ENCODE measurements around the gene NASP. TPM values are rescaled to one million over a fixed set of nuclear protein-coding genes. Genes with fewer than 3 reads are reported as not detected.

Gene NASP
- total and polyA plus RNA-seq, 2 of the 13 experiments (the other 11 are each of a cell fraction or from before 2014, with no cell fraction given): 132 to 256 TPM

DNA sequence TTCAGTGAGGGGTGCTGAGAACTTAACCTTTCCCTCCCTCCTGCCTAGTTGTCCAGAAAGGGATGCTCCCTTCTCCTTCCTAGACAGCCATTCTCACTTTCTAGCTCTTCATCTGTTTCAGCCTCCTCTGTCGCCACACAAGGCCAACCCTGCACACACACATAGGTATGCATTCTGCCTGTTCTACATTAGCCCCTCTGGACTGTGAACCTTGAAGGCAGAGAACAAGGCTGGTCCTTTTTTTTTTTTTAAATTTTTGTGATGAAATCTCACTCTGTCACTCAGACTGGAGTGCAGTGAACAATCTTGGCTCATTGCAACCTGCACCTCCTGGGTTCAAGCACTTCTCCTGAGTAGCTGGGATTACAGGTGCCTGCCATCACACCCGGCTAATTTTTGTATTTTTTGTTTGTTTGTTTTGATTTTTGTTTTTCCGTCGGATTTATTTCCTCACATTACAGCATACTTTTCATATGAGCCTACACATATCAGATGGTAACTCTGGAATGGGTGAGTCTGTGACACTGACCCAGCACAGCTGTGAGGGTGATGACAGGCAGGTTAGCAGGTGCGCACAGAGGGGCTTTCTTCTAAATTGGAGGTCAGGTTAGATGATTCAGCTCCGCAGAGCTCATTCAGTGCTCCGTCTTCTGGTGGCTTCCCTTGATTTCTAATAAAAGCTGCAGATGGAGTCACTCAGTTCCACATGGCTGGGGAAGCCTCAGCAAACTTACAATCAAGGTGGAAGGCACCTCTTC is 38.1 kb upstream of the NASP start (continued):
- TF ChIP-seq, protein P1, sequence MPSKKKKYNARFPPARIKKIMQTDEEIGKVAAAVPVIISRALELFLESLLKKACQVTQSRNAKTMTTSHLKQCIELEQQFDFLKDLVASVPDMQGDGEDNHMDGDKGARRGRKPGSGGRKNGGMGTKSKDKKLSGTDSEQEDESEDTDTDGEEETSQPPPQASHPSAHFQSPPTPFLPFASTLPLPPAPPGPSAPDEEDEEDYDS (CRISPR knock-in tag; IDR thresholded peaks at IDR 0.05): peak; percentile 31; the same call in 1 of the 2 replicates
- TF ChIP-seq, protein P2, sequence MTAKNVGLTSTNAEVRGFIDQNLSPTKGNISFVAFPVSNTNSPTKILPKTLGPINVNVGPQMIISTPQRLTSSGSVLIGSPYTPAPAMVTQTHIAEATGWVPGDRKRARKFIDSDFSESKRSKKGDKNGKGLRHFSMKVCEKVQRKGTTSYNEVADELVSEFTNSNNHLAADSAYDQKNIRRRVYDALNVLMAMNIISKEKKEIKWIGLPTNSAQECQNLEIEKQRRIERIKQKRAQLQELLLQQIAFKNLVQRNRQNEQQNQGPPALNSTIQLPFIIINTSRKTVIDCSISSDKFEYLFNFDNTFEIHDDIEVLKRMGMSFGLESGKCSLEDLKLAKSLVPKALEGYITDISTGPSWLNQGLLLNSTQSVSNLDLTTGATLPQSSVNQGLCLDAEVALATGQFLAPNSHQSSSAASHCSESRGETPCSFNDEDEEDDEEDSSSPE (CRISPR knock-in tag; IDR thresholded peaks at IDR 0.05): no peak
- TF ChIP-seq SAFB2 (CRISPR knock-in tag; IDR thresholded peaks at IDR 0.05; ENCODE audit: borderline replicate concordance, low read depth) (no peak), FOSL2 (CRISPR knock-in tag; IDR thresholded peaks at IDR 0.05) (no peak), NCOA1 (CRISPR knock-in tag; IDR thresholded peaks at IDR 0.05) (no peak), EZH2 (conservative IDR thresholded peaks at IDR 0.05; ENCODE audit: low read depth, low read length) (no peak), MEF2D (CRISPR knock-in tag; IDR thresholded peaks at IDR 0.05) (peak; percentile 41; the same call in 1 of the 2 replicates), ISX (CRISPR knock-in tag; conservative IDR thresholded peaks at IDR 0.05) (no peak), SMC3 (IDR thresholded peaks at IDR 0.05; ENCODE audit: low read length) (0 out of 2 replicates have a peak, but pooled peaks have one; percentile 3), ZNF790 (CRISPR knock-in tag; IDR thresholded peaks at IDR 0.05; ENCODE audit: borderline replicate concordance) (no peak), MXD4 (CRISPR knock-in tag; IDR thresholded peaks at IDR 0.05) (no peak), NR2F2 (IDR thresholded peaks at IDR 0.05; ENCODE audit: borderline replicate concordance, low read depth) (0 out of 2 replicates have a peak, but pooled peaks have one; percentile 19), HNRNPL (IDR thresholded peaks at IDR 0.05; ENCODE audit: low read depth, low read length) (no peak), ZNF143 (CRISPR knock-in tag; IDR thresholded peaks at IDR 0.05) (no peak), CHD4 (IDR thresholded peaks at IDR 0.05; ENCODE audit: borderline replicate concordance, low read length) (no peak), KDM1A (CRISPR knock-in tag; IDR thresholded peaks at IDR 0.05) (peak; percentile 28; the same call in 1 of the 2 replicates), ZNF136 (CRISPR knock-in tag; IDR thresholded peaks at IDR 0.05; ENCODE audit: low read depth) (no peak), ZNF251 (CRISPR knock-in tag; IDR thresholded peaks at IDR 0.05) (no peak), RFX3 (CRISPR knock-in tag; IDR thresholded peaks at IDR 0.05) (no peak), SETDB1 (CRISPR knock-in tag; IDR thresholded peaks at IDR 0.05; ENCODE audit: borderline replicate concordance) (no peak), KLF9 (CRISPR knock-in tag; IDR thresholded peaks at IDR 0.05; ENCODE audit: low read depth) (no peak), AGO1 (IDR thresholded peaks at IDR 0.05; ENCODE audit: low read depth, low read length, poor library complexity, severe bottlenecking) (no peak), RELA (CRISPR knock-in tag; IDR thresholded peaks at IDR 0.05) (no peak)
- TF ChIP-seq, protein P3, sequence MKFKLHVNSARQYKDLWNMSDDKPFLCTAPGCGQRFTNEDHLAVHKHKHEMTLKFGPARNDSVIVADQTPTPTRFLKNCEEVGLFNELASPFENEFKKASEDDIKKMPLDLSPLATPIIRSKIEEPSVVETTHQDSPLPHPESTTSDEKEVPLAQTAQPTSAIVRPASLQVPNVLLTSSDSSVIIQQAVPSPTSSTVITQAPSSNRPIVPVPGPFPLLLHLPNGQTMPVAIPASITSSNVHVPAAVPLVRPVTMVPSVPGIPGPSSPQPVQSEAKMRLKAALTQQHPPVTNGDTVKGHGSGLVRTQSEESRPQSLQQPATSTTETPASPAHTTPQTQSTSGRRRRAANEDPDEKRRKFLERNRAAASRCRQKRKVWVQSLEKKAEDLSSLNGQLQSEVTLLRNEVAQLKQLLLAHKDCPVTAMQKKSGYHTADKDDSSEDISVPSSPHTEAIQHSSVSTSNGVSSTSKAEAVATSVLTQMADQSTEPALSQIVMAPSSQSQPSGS (CRISPR knock-in tag; IDR thresholded peaks at IDR 0.05): no peak
- TF ChIP-seq, protein P4, sequence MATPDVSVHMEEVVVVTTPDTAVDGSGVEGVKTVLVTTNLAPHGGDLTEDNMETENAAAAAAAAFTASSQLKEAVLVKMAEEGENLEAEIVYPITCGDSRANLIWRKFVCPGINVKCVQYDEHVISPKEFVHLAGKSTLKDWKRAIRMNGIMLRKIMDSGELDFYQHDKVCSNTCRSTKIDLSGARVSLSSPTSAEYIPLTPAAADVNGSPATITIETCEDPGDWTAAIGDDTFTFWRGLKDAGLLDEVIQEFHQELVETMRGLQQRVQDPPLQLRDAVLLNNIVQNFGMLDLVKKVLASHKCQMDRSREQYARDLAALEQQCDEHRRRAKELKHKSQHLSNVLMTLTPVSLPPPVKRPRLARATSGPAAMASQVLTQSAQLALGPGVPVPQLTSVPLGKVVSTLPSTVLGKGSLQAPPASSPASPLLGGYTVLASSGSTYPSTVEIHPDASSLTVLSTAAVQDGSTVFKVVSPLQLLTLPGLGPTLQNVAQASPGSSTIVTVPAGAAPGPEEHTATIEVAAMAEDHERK (CRISPR knock-in tag; IDR thresholded peaks at IDR 0.05; ENCODE audit: low read depth): no peak
- TF ChIP-seq, protein P5, sequence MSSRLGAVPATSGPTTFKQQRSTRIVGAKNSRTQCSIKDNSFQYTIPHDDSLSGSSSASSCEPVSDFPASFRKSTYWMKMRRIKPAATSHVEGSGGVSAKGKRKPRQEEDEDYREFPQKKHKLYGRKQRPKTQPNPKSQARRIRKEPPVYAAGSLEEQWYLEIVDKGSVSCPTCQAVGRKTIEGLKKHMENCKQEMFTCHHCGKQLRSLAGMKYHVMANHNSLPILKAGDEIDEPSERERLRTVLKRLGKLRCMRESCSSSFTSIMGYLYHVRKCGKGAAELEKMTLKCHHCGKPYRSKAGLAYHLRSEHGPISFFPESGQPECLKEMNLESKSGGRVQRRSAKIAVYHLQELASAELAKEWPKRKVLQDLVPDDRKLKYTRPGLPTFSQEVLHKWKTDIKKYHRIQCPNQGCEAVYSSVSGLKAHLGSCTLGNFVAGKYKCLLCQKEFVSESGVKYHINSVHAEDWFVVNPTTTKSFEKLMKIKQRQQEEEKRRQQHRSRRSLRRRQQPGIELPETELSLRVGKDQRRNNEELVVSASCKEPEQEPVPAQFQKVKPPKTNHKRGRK (CRISPR knock-in tag; IDR thresholded peaks at IDR 0.05): no peak

Data from HepG2 (cell line).